ENCODE measurements around the gene LRRK2.
"Not testable (repeated sequence)": the region's sequence is repeated elsewhere in the genome, so short reads cannot be mapped to it uniquely, and the experiment has no call there.

The LRRK2 gene

GRCh38 chr12:40313928-40314327 is 89.1 kb downstream of the LRRK2 start:
- DNase-seq (ENCODE audit: low read depth in 3 of 3) = no peak

- no peak for DNase-seq (ENCODE audit: low read depth in 3 of 3)
Observed at GRCh38 chr12:40314927-40315326, 90.1 kb downstream of the LRRK2 start.

GRCh38 chr12:40315375-40315774 is 90.6 kb downstream of the LRRK2 start:
- no peak for DNase-seq (ENCODE audit: low read depth in 3 of 3)

DNA sequence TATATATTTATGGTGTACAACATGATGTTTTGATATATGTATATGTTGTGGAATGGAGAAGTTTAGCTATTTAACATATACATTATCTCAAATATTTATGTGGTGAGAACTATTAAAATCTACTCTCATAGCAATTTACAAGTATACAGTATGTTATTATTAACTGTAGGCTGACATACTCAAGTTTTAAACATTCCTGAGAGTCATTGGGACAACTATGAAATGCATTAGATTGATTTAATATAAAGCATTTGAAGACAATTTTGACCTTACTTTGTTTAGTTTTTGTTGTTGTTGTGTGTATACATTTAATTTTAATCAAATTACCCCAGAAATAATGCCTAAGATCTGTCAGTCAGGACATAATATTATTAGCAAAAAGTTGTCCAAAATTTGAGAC is 99.5 kb downstream of the LRRK2 start:
- no peak for DNase-seq (ENCODE audit: low read depth in 3 of 3)

DNA sequence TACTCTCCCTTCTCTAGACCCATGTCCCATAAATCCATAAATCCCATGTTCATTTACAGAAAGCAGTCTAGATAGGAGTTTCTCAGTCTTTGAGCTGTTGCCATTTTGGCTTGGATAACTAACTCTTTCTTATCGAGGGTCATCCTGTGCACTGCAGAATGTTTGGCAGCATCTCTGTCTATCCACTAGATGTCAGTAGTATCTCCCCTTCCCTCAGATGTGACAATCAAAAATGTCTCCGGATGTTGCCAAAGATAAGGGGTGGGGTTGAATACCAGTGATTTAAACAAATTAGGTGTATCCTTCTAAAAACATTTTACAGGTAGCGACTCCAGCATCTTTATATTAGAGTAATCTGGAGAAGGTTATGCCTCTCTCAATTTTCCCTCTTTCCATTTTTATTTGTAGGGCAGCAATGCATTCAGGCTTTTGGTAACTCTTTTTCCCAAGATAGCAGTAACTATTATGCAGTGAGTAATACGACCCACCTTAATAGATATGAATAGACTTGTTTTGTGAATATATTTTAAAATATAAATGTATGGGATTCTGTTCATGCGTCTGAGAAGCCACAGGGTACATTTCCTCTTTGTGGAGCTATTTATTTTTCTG is 100.7 kb downstream of the LRRK2 start:
- DNase-seq (ENCODE audit: low read depth in 3 of 3) = no peak

- DNase-seq (ENCODE audit: low read depth in 3 of 3) = no peak
Observed at GRCh38 chr12:40327535-40327934, 102.7 kb downstream of the LRRK2 start.

DNA sequence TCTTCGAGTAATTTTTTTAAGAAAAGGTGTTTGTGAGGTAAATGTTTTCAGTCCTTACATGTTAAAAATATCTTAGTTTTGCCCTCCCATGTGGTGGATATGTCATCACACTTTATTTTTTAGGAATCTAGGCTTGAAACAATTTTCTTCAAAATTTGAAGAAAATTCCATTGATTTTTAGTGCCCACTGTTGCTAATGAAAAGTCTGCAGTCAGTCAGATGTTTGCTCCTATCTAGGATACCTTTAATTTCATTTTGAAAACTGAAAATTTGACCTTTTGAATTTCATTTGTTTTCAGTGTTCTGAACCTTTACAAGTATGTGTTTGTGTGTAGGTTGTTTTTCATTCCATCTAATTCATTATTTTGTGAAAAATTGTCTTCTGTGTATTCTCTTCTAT is 105.4 kb downstream of the LRRK2 start:
- DNase-seq (ENCODE audit: low read depth in 3 of 3) = no peak

DNA sequence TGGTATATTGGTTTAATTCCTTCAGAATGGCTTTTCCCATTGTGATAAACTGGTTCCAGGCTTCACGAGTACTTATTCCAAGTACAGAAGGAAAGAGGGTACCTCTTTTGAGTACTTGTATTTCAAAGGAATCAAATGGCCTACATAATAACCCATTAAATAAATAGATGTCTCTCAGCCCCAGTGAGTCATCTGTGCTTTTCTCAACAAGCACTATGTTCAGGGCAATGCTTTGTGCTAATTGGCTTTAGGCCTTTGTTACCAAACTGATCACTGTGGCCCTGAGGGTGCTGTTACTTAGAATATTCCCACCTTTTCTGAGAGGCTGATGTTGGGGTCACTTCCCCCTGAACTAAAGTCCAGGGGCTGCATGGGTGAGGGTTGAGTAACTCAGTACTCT is 107.1 kb downstream of the LRRK2 start:
- no peak for DNase-seq (ENCODE audit: low read depth in 3 of 3)

GRCh38 chr12:40335991-40336390 is 111.2 kb downstream of the LRRK2 start:
- DNase-seq (ENCODE audit: low read depth in 3 of 3) = no peak

- DNase-seq (ENCODE audit: low read depth in 3 of 3) = no peak
Observed at GRCh38 chr12:40336573-40337199, 111.9 kb downstream of the LRRK2 start.

- DNase-seq (ENCODE audit: low read depth in 3 of 3) = no peak
Observed at GRCh38 chr12:40338071-40338470, 113.3 kb downstream of the LRRK2 start.

GRCh38 chr12:40338621-40339020 is 113.8 kb downstream of the LRRK2 start:
- DNase-seq (ENCODE audit: low read depth in 3 of 3) = no peak

DNA sequence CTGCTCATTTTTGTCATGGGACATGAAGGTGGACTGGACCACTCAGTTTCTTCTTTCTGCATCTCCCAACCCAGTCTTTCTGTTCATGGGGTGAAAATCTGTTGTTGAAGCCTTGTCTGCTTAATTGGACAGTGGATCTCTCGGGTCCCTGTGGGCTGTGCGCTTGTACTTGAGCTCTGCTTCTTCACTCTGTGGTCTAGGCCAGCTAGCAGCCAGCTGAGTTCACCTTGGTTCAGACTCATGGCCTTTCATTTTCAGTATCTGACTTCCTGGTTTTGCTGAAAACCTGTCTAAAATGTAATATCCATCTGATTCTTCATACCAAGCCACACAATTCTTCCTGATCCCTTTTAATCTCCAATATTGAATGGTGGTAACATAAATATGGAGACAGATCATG is 117.2 kb downstream of the LRRK2 start:
- no peak for DNase-seq (ENCODE audit: low read depth in 3 of 3)

DNA sequence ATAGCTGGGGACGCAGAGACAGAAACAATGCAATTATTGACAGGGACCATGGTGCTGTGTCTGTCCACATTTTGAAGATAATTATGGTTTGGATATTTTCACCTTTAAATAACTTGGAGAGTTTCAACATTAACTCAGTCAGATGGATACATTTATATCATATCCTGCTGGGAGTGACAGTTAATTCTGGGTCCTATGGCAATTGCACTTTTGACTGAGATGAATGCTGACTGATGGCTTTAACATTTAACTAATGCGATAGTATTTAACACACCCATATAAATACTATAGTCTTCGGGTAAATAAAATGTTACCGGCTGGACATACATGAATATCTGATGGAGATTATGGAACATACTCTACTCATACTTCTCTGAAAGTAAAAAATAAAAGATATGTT is 118.3 kb downstream of the LRRK2 start:
- no peak for DNase-seq (ENCODE audit: low read depth in 3 of 3)

- no peak for DNase-seq (ENCODE audit: low read depth in 3 of 3)
Observed at GRCh38 chr12:40344312-40344711, 119.5 kb downstream of the LRRK2 start.

DNA sequence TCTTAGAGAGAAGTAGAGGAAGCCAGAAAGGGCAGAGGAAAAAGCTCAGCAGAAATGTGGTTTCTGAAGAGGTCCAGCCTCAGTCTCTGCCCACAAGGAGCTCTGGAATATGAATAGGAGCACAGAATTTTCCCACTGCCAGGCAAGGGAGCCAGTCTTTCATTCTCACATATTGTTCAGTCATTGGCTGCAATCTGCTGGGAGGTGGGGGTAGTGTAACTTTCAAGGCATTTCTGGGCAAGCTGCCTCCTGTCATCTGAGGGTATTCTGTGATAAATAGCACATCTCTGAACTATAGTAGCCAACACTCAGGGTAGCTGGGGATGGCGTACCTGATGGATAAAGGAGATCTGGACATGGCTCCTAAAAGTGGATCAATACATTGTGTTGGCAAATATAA is 127.2 kb downstream of the LRRK2 start:
- DNase-seq (ENCODE audit: low read depth in 3 of 3) = no peak

- DNase-seq (ENCODE audit: low read depth in 3 of 3) = no peak
Observed at GRCh38 chr12:40375076-40375475, 150.3 kb downstream of the LRRK2 start.

DNA sequence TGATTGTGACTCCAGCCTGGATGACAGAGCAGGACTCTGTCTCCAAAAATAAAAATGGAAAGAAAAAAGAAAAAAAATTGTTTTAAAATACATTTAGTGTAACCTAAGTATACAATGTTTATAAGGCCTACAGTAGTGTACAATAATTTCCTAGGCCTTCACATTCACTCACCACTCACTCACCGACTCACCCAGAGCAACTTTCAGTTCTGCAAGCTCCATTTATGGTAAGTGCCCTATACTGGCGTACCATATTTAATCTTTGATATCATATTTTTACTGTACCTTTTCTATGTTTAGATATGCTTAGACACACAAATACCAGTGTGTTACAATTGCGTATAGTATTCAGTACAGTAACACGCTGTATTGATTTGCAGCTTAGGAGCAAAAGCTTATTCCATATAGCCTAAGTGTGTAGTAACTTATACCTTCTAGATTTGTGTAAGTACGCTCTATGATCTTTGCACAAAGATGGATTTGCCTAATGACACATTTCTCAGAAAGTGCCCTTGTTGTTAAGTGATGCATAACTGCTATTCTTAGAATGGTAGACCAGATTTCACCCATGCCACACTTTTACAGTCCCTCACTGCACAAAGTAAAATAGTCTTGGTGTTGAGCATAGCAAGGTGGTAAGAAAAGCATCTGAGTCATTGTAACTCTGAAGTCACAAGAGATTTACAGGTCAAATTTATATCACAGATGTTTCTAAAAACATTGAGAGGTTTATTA is 151.9 kb downstream of the LRRK2 start:
- DNase-seq (ENCODE audit: low read depth in 3 of 3) = no peak

DNA sequence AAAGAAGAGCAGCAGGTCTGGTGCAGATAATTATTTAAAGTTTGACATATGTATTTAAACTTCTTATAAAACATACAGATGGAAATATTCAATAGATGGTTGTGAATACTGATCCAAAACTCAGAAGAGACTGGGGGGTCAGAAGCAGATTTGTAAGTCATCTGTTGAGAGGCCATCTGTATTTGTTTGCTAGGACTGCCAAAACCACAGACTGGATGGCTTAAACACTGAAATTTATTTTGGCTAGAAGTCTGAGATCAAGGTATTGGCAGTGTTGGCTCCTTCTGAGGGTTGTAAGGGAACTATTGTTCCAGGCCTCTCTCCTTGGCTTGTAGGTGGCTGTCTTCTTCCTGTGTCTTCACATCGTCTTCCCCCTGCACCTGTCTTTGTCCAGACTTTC is 153.9 kb downstream of the LRRK2 start:
- no peak for DNase-seq (ENCODE audit: low read depth in 3 of 3)

DNA sequence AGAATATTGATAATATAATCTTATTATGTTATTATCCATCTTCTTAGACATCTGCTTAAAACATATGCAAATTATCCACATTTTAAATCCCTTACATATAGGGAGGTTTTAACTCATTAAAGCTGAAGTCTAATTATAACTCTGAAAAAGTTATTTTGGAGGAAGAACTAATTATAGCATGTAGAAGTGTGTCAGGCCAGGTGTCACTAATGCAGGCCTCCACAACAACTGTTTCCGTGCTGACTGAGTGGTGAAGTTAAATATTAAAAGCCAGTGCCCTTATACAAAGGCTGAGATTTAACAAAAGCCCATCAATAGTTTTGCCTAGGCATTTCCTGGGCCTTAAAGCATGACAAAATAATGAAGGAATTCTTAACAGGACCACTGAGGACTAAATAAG is 157.4 kb downstream of the LRRK2 start:
- no peak for DNase-seq (ENCODE audit: low read depth in 3 of 3)

DNA sequence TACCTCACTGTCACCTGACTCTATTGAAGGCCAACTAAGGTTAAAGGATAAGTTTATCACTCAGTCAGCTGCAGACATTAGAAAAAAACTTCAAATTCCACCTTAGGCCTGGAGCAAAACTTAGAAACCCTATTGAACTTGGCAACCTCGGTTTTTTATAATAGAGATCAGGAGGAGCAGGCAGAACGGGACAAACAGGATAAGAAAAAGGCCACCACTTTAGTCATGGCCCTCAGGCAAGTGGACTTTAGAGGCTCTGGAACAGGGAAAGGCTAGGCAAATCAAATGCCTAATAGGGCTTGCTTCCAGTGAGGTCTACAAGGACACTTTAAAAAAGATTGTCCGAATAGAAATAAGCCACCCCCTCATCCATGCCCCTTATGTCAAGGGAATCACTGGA is 162.5 kb downstream of the LRRK2 start:
- DNase-seq (ENCODE audit: low read depth in 3 of 3) = not testable (repeated sequence)

- no peak for DNase-seq (ENCODE audit: low read depth in 3 of 3)
Observed at GRCh38 chr12:40390980-40391379, 166.2 kb downstream of the LRRK2 start.

GRCh38 chr12:40393026-40393425 is 168.2 kb downstream of the LRRK2 start:
- DNase-seq (ENCODE audit: low read depth in 3 of 3) = no peak

All from stimulated activated CD4-positive, alpha-beta T cell treated with anti-CD3 and anti-CD28 coated beads, TNF-alpha, amount 100 ng/mL, for 4 hours (primary cell).